GM21528 (cell line): Measurements from ENCODE around the gene C11orf58.

ENCODE experiments used
- ATAC-seq: cut with Tn5 transposase; IDR thresholded peaks from one replicate; pipeline ENCODE4 v1.9.1; 2021; ENCODE audit warnings: mild to moderate bottlenecking, moderate library complexity; ENCODE audit not compliant: unreplicated experiment, low FRiP score

Gene C11orf58

GRCh38 chr11:16767137-16767536, 28.7 kb downstream of the C11orf58 start:
- ATAC-seq: no peak

- no peak for ATAC-seq
Measured at GRCh38 chr11:16767957-16768356, 29.5 kb downstream of the C11orf58 start.

DNA sequence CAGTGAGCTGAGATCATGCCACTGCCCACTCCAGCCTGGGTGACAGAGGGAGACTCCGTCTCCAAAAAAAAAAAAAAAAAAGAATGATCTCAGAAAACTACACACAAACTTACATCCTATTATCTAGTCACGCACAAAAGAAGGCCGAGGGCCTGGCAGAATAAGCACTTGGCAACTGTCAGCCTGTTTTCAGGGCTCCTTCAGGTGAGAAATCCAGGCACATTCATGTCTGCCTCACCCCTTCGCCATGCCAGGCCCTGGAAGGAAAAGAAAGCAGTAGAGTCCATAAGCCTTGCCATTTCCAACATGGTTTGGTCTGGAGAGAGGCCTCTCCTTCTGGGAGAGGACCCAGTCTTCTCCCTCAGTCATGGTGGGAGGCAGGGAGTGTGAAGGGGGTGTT, 30.9 kb downstream of the C11orf58 start:
- no peak for ATAC-seq

DNA sequence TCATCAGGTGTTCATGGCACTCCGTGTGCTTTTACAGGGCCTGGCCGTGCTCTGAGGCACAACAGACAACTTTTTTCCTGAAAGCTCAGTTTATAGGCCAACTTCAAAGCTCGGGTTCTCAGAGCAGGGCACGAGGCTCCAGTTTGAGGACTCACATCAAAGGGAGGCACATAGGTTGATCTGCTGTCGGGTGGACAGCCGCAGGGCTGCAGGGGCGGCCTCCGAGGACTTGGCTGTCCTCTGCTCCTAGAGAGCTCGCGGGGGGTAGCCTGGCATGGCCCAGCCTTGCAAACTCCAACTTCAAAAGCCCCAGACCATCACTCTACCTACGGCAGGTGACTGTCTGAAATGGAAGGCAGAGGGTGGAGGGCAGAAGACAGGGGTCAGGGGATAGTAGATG, 31.6 kb downstream of the C11orf58 start:
- ATAC-seq: no peak

DNA sequence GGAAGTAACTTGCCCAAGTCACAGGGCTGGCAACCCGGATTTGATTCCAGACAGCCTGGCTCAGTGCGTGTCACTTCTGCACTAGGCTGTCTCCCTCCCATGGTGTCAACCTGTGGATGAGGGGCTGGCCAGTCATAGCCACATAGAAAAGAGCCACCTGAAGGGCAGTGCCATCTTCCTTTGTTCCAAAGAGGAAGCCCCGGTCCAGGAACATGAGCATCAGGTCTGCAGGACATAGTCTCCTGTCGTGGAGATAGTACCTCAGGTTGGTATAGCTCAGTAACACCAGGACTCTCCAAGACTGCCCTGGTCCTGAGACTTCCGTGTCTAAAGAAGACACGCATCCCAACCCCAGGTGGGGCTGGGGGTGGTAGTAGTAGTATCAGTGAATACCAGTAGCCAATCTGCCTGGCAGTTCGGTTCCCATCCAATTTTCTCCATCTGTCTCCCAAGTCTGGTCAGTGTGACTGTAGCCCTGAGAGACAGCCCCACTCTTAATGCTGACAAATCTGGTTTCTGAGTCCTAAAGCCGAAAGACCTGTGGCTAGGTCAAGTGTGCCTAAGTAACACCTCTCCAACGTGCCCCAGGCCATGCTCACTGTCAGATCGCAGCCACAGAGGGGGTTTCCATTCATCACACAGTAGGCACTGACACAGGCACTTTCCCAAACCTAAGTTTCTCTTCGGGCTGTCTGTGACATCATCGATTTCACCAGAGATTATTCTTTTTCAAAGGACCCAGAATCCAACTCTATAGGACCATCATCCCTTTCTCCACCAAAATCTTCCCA, 33.1 kb downstream of the C11orf58 start:
- no peak for ATAC-seq

DNA sequence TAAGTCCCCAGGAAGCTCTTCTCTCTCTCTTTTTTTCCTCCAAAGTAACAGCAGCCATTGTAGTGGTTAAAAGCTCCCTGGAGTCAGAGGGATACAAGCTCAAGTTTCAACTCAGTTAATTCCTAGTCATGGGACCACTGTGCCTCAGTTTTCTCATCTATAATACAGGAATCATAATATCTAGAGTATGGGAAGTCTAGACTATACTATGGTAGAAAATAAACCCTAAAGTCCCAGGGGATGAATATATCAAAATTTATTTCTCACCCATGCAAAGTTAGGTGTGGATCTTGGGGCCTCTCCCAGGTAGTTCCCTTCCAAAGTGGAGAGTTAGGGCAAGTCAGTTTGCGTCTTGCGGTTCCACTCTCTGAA, 33.7 kb downstream of the C11orf58 start:
- no peak for ATAC-seq

GRCh38 chr11:16773981-16774935, 35.8 kb downstream of the C11orf58 start:
- ATAC-seq: no peak

- ATAC-seq: no peak
Measured at GRCh38 chr11:16774936-16775613, 36.6 kb downstream of the C11orf58 start.

GRCh38 chr11:16775614-16776283, 37.3 kb downstream of the C11orf58 start:
- no peak for ATAC-seq

DNA sequence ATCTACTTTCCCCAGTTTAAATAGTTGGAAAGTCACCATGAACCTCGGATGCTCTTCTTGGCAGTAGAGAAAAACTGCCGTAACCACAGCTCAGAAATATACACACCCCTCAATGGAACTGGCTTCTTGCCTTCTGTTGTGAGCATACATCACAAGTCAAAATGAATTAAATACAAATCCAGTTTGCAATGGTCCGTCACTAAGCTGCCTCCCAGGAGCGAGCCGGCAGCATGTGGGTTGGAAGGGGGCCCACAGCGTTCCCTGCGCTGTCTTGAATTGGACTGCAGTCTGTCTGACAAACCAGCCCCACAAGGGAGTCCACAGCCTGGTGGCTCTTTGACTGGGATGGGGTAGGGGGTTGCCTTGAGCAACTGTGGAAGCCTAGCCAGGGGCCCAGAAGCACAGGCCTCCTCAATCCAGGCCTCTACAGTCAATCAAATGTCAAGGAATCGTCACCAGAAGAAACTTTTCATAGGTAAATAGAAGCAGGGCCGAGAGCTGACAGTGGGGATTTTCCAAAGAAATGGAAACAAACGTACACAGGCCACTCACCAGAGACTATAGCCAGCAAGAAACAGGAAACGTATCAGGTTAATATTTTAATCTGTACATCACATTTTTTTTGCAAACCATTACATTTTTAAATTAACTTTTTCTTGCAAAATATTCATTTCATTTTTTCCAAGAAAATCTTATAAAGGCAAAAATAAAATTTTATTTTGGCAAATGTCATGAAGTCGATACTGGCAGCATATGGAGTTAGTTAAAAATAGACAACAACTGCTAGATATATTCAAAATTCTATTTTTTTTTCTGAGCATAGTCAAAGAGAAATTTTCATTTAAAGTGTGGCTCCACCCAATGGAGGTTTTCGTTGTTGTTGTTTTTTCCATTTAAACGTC, 38.5 kb downstream of the C11orf58 start:
- no peak for ATAC-seq

GRCh38 chr11:16777613-16777975, 39.1 kb downstream of the C11orf58 start:
- no peak for ATAC-seq

GRCh38 chr11:16778286-16778685, 39.8 kb downstream of the C11orf58 start:
- no peak for ATAC-seq

GRCh38 chr11:16778876-16779275, 40.4 kb downstream of the C11orf58 start:
- ATAC-seq: no peak

DNA sequence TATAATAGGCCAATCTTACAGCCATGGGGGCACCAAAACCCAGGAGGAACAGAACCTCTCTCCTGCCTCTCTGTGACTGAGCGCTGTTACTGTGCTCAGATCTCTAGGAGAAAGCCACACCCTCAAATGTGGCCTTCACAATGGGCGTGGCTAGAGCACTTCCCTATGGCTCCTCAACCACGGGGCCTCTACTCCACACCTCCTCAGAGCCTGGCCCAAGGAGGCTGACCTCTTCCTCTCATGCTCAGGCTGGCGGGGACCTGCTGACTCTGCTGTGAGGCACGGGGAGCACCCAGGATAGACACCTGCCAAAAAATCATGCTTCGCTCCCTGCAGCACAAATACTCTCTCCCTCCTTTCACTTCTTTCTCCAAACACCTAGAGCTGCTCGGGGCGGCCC, 41.0 kb downstream of the C11orf58 start:
- ATAC-seq: no peak

- ATAC-seq: no peak
Measured at GRCh38 chr11:16780146-16780545, 41.7 kb downstream of the C11orf58 start.

GRCh38 chr11:16780698-16781550, 42.5 kb downstream of the C11orf58 start:
- ATAC-seq: no peak

DNA sequence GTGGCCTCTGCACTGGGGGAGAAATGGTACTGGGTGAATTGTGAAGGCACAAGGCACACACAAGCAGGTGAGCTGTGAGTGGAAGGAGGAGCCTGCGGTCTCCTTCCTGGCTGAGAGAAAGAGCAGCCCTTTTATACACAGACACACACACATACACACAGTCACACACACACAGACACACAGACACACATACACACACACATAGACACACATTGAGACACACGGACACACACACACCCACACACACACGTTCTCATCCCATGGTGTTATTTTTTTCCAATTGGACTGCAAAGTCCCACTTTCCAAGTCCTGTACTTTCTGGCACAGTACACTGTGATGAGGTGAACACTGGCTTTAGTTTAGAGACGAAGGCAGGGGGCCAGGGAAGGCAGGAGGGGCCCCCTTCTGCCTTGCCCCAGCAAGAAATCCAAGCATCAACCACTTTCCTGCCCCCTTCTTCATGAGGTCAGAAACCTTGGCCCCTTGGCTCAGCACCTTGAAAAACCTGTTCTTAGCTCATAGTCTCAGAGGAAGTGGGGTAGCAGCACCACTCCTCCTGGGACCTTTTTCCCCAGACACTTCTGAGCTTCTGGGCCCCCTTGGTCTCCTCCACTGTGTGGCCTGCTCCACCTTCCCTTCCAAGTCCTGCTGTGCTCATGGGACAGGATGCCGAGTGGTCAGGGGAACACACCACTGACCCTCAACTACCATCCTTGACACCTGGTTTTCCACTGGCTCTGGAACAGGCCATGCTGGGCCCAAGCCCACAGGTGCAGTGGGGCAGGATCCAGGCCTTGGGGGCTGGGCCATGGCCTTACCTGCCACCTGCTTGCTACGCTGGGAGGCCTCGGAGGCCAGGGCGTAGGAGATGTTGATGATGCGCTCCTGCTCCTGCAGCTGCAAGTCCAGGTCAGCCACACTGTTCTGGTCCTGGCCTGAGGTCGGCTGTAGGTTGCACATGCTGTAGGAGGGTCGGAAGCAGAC, 43.8 kb downstream of the C11orf58 start:
- no peak for ATAC-seq
